ENCODE results near the gene HSD17B1. TPM values are rescaled to one million over a fixed set of nuclear protein-coding genes. Genes with fewer than 3 reads are reported as not detected.

HSD17B1 gene
- total RNA-seq, 4 donors from 2014 or later, result 0.35 to 3.1 TPM; not detected in 2

DNA sequence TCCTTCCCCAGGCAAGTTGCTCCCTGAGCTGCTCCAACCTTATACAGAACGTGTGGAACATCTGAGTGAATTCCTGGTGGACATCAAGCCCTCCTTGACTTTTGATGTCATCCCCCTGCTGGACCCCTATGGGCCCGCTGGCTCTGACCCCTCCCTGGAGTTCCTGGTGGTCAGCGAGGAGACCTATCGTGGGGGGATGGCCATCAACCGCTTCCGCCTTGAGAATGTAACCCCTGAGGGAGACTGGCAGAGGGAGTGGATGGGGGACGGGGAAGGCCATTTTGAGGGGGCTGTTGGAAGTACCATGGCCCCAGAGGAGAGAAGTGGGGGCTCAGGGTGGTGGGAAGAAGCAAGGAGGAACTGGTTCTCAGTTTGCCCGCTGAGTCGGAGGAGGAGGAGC lies 11.2 kb downstream of the HSD17B1 start:
- no peaks in the 10 kb centered on the region for H3K36me3 ChIP-seq
- peaks cover 11 to 18% of the 10 kb centered on the region in 2 donors for H3K4me1 ChIP-seq
- H3K4me3 ChIP-seq, result no peak overlapping the region
- no peak overlapping the region for H3K27ac ChIP-seq
- no peak for DNase-seq
- H3K27me3 ChIP-seq, result no peaks in the 10 kb centered on the region
- intact Hi-C loops (cut with DNase I; ENCODE audit: low total_unique reads), result no loop called here
- no peaks in the 10 kb centered on the region for H3K9me3 ChIP-seq
- TF ChIP-seq POLR2A (IDR thresholded peaks at IDR 0.05), result no peak
- TF ChIP-seq, protein P1, sequence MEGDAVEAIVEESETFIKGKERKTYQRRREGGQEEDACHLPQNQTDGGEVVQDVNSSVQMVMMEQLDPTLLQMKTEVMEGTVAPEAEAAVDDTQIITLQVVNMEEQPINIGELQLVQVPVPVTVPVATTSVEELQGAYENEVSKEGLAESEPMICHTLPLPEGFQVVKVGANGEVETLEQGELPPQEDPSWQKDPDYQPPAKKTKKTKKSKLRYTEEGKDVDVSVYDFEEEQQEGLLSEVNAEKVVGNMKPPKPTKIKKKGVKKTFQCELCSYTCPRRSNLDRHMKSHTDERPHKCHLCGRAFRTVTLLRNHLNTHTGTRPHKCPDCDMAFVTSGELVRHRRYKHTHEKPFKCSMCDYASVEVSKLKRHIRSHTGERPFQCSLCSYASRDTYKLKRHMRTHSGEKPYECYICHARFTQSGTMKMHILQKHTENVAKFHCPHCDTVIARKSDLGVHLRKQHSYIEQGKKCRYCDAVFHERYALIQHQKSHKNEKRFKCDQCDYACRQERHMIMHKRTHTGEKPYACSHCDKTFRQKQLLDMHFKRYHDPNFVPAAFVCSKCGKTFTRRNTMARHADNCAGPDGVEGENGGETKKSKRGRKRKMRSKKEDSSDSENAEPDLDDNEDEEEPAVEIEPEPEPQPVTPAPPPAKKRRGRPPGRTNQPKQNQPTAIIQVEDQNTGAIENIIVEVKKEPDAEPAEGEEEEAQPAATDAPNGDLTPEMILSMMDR (IDR thresholded peaks at IDR 0.05), result no peak

DNA sequence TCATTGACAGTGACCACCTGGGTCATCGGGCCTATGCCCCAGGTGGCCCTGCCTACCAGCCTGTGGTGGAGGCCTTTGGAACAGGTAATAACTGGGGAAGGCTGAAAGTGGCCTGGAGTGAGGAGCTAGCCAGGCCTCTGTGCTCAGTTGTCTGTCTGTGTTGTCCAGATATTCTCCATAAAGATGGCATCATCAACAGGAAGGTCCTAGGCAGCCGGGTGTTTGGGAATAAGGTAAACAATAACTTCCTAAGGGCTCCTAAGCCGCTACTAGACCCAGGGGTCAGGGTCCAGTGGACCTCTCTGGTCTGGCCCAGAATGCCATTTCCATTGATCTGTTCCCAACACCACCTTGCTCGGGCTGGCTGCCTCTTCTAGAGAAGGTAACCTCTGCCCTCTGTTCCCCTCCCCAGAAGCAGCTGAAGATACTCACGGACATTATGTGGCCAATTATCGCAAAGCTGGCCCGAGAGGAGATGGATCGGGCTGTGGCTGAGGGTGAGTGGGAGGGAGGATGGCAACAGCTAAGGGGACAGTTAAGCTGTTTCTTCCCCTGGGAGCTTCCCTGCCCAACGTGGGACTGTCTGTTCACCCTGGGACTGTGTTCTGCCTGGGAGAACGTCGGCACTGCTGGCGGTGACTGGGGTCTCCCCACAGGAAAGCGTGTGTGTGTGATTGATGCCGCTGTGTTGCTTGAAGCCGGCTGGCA lies 12.2 kb downstream of the HSD17B1 start:
- Histone ChIP-seq H3K27ac (no peak overlapping the region), H3K36me3 (no peaks in the 10 kb centered on the region), H3K9me3 (no peaks in the 10 kb centered on the region), H3K27me3 (no peaks in the 10 kb centered on the region), H3K4me3 (no peak overlapping the region), H3K4me1 (peaks cover 11 to 18% of the 10 kb centered on the region in 2 donors)
- intact Hi-C loops (cut with DNase I; ENCODE audit: low total_unique reads), result no loop called here
- TF ChIP-seq POLR2A (IDR thresholded peaks at IDR 0.05), result no peak
- TF ChIP-seq, protein P1 (IDR thresholded peaks at IDR 0.05), result no peak
- no peak for DNase-seq

DNA sequence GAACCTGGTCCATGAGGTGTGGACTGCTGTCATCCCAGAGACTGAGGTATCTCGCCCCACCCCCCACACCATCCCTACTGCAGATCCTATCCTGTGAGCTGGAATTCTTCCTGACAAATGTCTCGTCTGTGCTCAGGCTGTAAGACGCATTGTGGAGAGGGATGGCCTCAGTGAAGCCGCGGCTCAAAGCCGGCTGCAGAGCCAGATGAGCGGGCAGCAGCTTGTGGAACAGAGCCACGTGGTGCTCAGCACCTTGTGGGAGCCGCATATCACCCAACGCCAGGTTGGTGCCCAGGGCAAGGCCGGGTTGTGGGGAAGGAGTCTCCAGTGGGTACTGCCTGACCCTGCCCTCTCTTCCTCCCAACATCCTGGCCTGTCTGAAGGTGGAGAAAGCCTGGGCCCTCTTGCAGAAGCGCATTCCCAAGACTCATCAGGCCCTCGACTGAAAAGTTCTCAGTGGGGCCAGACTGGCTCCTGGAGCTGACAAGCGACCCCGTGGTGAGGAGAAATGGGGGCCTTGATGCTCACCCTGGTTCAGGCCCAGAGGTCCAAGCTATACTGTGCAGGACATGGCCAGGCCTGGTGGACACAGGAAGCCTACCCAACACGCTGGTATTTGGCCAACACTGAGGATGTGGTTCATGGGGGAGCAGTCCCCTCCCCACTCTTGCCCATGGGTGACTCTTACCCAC lies 12.9 kb downstream of the HSD17B1 start:
- TF ChIP-seq, protein P1 (IDR thresholded peaks at IDR 0.05), result no peak
- TF ChIP-seq POLR2A (IDR thresholded peaks at IDR 0.05), result no peak
- no peaks in the 10 kb centered on the region for H3K27me3 ChIP-seq
- H3K4me1 ChIP-seq, result peaks cover 11 to 18% of the 10 kb centered on the region in 2 donors
- intact Hi-C loops (cut with DNase I; ENCODE audit: low total_unique reads), result no loop called here
- no peak for DNase-seq
- no peaks in the 10 kb centered on the region for H3K9me3 ChIP-seq
- H3K4me3 ChIP-seq, result no peak overlapping the region
- H3K36me3 ChIP-seq, result no peaks in the 10 kb centered on the region
- peak overlapping the region; percentile 86 to 91 for H3K27ac ChIP-seq

DNA sequence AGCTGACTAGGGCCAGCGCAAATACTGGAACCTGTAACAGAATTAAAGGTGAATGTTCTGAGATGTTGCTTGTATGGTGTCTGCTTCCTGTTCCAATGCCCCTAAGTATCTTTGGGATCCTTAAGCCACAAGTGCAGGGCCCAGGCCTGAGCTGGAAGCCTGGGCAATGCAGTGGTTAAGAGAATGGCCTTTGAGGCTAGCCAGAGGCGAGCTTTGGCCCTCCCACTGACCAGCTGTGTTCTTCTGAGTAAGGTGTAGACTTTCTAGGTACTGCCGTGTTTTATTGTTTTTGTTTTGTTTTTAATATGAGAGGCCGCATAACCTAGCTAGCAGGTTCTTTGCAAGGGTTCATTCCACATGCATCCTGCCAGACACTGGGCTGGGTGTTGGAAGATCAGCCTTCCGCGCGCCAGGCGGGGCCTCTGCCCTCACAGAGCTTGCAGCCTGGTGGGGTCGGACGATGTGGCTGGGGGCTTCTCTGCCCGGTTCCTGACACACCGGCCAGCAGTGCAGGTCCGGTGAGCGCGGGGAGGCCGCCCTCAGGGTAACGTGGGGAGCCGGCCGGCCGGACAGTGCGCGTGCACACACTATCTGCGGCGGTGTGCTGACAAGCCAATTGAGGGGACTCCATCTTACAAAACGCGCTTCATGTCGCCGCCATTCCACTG lies 13.6 kb downstream of the HSD17B1 start:
- intact Hi-C loops (cut with DNase I; ENCODE audit: low total_unique reads), result no loop called here
- Histone ChIP-seq H3K4me3 (peak overlapping the region; percentile 82 to 84), H3K27me3 (no peaks in the 10 kb centered on the region), H3K4me1 (peaks cover 11 to 18% of the 10 kb centered on the region in 2 donors), H3K27ac (peak overlapping the region; percentile 86 to 91), H3K9me3 (no peaks in the 10 kb centered on the region), H3K36me3 (no peaks in the 10 kb centered on the region)
- no peak for TF ChIP-seq POLR2A (IDR thresholded peaks at IDR 0.05)
- TF ChIP-seq, protein P1 (IDR thresholded peaks at IDR 0.05), result no peak
- no peak for DNase-seq

Measured in uterus (tissue), 4 donors.